Head of caudate nucleus (tissue), 42 donors: Measurements from ENCODE around the gene DDX27.

Experiments used
- DNase-seq, 42 donors: peaks; one replicate each; pipeline versions ENCODE4 v3.0.0 to v3.0.0-alpha.2; 2020 to 2021; ENCODE audit warnings: mixed read lengths in 7 of 42
- intact Hi-C: fragments of 100-400 bp; cut with DNase I; formaldehyde crosslinking; loops from one replicate; pipeline ENCODE4 v1.15.0; 2022

Gene DDX27

DNA sequence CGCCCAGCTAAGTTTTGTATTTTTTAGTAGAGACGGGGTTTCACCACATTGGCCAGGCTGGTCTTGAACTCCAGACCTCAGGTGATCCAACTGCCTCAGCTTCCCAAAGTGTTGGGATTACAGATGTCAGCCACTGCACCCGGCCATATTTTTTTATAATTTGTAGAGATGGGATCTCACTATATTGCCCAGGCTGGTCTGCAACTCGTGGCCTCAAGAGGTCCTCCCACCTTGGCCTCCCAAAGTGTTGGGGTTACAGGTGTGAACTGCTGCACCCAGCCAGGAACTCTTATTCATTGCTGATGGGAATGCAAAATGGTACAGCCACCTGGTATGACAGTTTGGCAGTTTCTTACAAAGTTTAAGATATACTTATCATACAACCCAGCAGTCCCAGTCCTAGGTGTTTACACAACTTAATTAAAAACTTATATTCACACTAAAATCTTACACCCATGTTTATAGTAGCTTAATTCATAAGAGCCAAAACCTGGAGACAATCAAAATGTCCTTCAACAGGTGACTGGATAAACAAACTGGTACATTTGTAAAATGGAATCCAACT lies 19.4 kb upstream of the DDX27 start:
- no peak for DNase-seq
- intact Hi-C loops, result no loop called here

DNA sequence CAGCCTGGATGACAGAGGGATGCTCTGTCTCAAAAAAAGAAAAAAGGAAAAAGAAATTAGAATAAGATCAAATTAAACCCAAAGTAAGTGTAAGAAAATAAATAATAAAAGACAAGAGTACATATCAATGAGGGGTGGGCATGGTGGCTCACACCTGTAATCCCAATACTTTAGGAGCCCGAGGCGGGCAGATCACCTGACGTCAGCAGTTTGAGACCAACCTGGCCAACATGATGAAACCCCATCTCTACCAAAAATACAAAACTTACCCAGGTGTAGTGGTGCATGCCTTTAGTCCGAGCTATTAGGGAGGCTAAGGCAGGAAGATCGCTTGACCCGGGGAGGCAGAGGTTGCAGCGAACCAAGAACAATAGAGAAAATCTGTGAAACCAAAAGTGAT lies 16.2 kb upstream of the DDX27 start:
- intact Hi-C loops, result no loop called here
- no peak for DNase-seq

DNA sequence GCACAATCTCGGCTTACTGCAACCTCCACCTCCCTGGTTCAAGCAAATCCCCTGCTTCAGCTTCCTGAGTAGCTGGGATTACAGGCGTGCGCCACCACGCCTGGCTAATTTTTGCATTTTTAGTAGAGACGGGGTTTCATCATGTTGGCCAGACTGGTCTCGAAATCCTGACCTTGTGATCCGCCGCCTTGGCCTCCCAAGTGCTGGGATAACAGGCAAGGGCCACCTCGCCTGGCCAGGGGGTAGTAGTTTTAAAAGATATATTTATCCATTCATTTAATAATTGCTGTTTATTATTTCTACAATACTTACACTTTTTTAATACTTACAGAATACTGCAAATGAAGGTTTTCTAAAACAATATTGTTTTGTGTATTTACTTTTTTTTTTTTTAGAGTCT lies 15.5 kb upstream of the DDX27 start:
- intact Hi-C loops, result no loop called here
- DNase-seq, result no peak

DNA sequence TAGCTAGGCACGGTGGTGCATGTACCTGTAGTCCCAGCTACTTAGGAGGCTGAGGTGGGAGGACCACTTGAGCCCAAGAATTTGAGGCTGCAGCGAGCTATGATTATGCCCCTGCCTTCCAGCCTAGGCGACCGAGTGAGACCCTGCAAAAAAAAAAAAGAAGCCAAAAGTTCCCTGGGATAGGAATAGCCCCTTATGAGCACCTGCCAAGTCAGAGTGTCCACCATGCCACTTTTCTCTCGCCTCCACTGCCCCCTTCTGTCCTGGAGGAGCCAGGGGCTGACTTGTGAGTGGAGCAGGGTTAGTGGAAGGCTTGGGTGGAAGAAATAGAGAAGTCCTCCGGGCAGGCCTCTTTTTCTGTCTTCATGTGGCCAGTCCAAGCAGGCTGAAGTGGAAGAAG lies 12.1 kb upstream of the DDX27 start:
- no peak for DNase-seq
- intact Hi-C loops, result no loop called here

DNA sequence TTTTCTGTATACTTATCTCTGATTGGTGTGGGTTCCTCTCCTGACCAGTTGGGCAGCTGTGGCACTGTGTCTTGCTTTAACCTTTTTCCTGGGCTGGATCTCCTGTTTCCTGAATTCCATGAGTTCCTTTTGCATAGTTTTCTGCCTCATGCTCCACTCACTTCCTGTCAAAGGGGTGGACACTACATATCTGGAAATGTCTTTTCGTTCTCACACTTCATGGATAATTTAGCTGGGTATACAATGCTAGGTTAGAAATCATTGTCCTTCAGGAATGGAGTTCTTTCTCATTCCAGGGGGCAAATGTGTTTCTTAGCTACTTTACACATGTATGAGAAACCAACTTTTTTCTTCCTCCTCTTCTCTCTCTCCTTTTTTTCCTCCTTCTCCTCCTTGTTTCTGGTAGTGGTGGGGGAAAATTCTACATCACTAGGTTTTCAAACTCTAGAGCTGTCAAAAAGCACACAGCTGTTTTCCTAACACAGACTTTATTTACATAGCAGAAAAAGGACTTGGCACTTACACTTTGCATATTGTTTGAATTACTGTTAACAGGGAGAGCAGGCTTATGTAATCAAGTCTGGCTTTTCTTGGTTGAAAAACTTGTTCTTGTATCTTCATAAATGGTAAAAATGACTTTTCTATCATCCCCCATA lies 9.0 kb upstream of the DDX27 start:
- DNase-seq, result no peak
- intact Hi-C loops, result no loop called here

DNA sequence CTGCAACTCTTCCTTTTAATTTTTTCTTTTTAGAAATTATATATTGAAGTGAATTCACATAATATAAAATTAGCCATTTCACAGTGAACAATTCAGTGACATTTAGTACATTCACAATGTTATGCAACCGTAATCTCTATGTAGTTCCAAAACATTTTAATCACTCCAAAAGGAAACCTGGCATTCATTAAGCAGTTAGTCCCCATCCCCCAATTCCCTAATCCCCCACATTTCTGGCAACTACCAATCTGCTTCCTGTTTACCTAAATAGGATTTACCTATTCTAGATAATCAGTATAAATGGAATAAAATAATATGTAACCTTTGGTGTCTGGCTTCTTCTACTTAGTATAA lies 8.5 kb upstream of the DDX27 start:
- DNase-seq, result no peak
- intact Hi-C loops, result no loop called here

DNA sequence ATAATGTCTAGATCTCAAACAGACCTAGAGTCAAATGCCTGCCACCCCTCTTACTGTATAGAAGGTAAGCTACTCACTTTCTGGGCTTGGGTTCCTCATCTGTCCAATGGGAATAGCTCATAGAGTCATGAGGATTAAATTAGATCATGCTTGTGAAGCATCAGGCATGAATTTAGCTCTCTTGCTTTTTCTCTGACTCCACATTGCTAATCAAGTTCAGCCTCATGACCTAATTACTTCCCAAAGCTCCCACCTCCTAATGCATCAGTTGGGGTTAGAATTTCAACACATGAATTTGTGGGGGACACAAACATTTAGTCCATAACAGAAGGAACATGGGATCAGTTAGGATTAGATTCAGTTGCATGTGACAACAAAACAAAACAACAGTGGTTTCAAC lies 4.6 kb upstream of the DDX27 start:
- intact Hi-C loops, result no loop called here
- no peak for DNase-seq

DNA sequence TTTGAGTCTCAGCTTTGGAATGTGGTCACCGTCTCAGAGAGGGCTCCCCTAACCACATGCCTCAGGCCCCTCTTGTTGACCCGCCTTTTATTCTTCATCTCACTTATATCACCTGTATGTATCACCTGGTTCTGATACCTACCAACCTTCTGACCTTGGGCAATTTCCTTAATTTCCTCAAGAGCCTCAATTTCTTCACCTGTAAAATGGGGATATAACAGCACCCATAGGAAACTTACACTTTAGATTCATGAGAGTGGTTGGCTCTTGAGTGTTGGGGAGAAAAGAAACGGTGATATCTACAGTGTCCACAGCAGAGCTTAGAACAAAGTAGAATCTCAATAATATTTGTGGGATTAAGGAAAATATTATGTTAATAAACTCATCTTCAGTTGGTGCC lies 4.0 kb upstream of the DDX27 start:
- no peak for DNase-seq
- intact Hi-C loops, result loop anchor here (5.0 kb wide), 1 partner anchor 83 kb away; no protein-coding TSS in a partner anchor

DNA sequence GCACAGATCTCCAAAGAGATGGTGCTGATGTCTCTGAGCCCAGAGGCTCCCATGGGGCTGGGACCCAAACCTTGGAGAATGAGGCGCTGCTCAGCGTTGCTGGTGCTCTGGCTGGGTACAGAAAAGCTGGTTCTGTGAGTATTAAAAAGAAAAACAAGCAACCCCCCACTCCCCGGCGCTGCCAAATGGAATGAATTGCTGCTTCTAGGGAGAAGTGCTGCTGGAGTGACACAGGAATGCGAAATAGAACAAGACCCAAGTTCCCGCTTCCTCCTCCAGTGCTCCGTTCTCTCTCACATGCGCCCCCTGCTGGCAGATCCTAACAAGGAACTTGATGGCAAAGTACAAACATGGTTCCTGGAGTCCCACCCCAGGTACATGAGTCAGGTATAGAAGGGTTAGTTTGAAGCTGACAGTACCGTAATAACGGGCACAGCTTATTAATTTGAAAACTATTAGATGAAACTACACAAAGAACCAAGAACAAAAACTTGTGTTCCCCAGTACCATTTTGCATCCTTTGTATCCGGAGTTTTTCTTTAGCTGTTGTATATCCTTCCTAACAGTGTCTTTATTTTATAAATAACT lies 2.1 kb upstream of the DDX27 start:
- intact Hi-C loops, result loop anchor here (5.0 kb wide), 1 partner anchor 85 kb away; no protein-coding TSS in a partner anchor
- DNase-seq, result peak; percentile 89 to 98 (median 95)

DNA sequence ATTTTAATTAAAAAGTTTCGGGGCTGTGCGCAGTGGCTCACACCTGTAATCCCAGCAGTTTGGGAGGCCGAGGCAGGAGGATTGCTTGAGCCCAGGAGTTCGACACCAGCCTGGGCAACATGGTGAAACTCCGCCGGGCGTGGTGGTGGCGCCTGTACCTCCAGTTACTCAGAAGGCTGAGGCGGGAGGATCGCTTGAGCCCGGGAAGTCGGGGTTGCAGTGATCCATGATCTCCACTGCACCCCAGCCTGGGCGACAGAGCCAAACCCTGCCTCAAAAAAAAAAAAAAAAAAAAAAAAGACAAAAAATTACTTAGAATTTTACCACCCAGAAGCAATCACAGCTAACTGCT lies 501 bp upstream of the DDX27 start:
- peak in 29 of 42 donors; percentile 4 to 56 (median 26) for DNase-seq
- intact Hi-C loops, result loop anchor here (2.0 to 5.0 kb wide), 2 partner anchors 60 to 86 kb away; partner anchors contain the start of gene ZNFX1

DNA sequence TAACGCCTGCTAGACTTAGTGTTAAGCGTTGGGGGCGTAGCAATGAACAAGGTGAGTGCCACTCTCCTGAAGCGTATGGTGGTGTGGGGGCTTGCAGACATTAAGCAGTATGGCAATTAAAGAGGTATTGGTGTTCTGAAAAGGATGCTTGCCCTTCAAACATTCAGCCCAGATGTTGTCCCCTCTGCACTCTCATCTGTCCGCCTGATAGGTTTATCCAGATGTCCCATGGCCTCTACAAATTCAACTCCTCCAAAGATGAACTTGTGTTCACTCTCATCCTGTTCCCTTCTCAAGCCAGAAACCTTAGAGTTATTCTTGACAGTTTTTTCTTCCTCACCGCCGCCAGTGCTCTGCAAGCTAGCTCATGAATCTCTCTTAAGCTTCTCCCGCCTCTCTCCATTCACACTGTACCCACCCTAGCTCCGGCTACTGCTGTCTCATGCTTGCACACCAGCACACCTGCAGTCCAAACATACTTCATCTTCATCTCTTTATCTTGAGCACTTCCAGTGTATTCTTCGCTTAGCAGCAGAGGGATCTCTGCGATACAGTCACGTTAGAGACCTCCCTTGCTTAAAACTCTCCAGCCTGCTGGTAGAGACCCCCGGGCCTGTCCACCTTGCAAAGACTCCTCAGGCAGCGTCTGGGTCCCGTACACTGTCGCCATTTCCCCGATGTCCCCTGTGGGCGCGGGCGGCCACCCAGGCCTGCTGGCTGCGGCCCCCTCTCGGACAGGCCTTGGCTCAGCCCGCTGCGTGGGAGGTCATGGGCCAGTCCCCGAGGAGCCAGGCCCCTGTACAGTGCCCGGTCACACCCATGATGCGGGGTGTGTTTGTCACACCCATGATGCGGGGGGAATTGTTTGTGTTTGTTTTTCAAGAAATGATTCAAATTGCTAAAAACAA lies 962 bp downstream of the DDX27 start:
- no peak for DNase-seq
- intact Hi-C loops, result loop anchor here (2.0 to 5.0 kb wide), 2 partner anchors 59 to 88 kb away; partner anchors contain the start of gene ZNFX1

DNA sequence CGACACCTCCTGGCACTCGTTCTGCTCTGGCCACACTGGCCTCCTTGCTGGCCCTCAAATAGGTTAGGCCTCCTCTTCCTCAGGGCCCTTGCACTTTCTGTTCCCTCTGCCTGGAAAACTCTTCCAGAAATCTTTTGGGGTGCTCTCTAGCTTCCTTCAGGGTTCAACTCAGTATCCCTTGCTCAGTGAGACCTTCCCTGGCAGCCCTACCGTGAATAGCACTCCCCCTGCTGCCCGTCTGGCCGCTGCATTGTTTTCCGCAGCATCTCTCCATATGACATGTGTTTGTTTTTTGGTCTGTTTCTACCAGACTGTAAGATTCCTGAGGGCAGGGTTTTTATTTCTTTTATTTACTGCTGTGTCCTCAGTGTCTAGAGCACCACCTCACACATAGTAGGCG lies 6.7 kb downstream of the DDX27 start:
- DNase-seq, result no peak
- intact Hi-C loops, result no loop called here

DNA sequence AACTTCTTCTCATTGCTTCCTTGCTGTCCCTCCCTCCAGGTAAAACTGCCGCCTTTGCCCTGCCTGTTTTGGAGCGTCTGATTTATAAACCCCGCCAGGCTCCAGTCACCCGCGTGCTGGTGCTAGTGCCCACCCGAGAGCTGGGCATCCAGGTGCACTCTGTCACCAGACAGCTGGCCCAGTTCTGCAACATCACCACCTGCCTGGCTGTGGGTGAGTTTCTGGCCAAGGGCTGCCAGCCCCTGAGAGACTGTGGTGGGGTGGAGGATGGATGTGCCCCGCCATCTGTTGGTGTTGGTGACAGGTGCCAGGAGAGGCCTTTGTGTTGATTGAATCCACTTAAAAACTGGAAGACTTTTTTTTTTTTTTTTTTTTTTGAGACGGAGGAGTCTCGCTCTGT lies 9.5 kb downstream of the DDX27 start:
- intact Hi-C loops, result no loop called here
- no peak for DNase-seq

DNA sequence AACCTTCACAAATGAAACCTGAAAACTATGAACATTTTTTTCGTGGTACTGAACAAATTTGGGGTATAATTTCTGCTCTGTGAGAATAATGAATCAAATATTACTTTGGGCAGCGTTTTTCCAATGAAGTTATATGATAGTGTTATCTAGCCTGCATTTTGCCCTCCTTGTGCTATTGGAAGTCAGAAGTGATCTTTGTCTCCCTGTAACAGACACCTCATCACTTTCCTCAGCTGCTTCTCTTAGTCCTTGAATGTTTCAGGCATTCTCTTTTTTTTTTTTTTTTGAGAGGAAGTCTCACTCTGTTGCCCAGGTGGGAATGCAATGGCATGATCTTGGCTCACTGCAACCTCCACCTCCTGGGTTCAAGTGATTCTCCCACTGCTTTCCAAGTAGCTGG lies 10.2 kb downstream of the DDX27 start:
- no peak for DNase-seq
- intact Hi-C loops, result no loop called here

DNA sequence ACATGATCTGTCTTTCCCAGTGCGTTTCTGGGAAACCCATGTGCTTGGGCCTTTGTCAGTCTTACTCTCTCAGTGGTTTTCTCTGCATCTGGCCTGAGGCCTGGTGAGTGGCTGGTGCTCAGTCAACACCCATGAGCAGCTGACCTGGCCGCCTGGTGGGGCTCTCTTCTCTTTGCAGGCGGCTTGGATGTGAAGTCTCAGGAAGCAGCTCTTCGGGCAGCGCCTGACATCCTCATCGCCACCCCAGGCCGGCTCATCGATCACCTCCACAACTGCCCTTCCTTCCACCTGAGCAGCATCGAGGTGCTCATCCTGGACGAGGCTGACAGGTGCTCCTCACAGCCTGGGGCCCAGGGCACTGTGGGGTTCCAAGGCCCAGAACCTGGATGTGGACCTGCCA lies 10.8 kb downstream of the DDX27 start:
- intact Hi-C loops, result no loop called here
- DNase-seq, result no peak

DNA sequence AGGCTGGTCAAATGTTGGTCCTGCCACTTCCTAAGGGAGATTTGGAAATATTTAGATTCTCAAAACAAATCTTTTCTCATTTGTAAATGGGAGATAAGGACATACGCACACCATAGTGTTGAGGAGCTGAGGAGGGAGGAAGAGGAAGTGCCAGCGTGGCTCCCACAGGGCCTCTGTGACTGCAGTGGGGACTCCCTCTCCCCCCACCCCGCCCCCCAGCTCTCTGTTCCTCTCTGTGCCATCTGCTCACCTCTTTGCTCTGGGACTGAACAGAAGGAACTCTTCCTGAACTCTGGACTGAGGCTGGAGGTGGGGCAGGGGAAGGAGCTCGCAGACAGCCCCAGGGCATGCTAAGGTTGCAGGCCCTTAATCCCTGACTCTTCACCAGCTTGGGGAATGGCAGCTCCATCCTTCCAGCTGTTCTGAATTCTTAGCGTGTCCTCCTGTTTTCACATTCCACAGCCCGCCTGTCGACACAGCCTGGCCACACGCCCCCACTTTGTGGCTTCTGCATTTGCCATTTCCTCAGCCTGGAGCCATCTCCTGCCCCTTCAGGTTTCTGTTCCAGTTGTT lies 11.4 kb downstream of the DDX27 start:
- DNase-seq, result peak in 14 of 42 donors; percentile 4 to 51 (median 30)
- intact Hi-C loops, result no loop called here

DNA sequence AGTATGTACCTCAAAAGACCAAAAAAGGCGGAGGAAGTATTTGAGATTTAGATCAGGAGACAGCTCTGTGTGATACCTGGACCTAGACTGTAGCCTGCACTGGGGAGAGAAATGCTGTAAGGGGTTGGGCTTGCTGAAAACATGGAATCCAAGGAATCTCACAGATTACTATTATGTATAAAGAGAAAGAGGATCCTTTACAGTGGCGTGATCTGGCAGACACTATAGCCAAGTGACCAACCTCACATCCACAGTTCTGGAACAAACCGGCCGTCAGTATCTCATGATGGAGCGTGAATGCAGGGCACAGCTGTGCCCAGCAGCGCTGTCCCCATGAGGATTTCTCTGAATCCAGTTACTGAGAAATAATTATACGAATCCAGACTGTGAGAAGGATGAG lies 12.3 kb downstream of the DDX27 start:
- intact Hi-C loops, result no loop called here
- DNase-seq, result no peak

DNA sequence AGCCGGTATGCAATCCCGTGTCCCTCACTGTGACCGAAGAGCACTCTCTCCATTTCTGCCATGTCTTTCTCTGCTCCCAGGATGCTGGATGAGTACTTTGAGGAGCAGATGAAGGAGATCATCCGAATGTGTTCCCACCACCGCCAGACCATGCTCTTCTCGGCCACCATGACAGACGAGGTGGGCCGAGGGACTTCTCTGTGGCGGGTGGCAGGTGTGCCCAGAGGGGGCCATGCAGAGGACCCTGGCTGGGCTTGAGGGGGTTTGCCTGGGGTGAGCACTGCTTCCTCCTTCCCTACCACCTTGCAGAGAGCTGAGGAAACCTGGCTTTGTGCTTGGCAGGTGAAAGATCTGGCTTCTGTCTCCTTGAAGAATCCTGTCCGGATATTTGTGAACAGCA lies 14.0 kb downstream of the DDX27 start:
- intact Hi-C loops, result no loop called here
- no peak for DNase-seq

DNA sequence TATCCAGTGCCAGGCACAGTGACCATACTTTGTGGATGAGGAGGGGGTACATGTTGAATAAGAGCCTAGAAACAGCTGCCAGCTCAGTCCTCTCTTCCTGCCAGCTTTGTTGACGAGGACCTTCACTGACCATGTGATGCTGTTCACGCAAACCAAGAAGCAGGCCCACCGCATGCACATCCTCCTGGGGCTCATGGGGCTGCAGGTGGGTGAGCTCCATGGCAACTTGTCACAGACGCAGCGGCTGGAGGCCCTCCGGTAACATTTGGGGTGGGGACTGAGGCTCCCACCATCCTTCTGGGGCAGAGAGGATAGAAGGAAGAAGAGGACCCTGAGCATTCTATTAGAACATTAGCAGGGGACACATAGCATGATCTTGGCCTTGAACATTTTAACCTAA lies 15.6 kb downstream of the DDX27 start:
- intact Hi-C loops, result no loop called here
- no peak for DNase-seq

DNA sequence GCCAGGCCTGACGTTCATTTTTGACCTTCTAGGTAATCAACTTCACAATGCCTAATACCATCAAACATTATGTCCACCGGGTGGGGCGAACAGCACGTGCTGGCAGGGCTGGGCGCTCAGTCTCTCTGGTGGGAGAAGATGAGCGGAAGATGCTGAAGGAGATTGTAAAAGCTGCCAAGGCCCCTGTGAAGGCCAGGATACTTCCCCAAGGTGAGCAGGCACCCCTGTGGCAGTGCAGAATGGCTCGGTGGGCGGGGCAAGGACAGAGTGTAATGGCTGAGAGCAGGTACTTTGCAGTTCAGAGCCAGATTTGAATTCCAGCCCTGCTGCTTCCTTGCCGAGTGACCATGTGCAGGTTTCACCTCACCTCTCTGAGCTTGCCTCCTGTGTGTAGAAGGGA lies 17.1 kb downstream of the DDX27 start:
- no peak for DNase-seq

More for the DNA sequence above, 17.1 kb downstream of the DDX27 start:
- intact Hi-C loops, result no loop called here
